CD4-positive, alpha-beta T cell (primary cell): ENCODE data around the gene PPARG. TPM values are rescaled to one million over a fixed set of nuclear protein-coding genes. Genes with fewer than 3 reads are reported as not detected.

Source experiments
- ATAC-seq: fragments of 200-7000 bp; cut with Tn5 transposase; one replicate; pipeline ENCODE4 v1.10.0; 2022; ENCODE audit warnings: mild to moderate bottlenecking; ENCODE audit not compliant: poor library complexity
- CTCF ChIA-PET: fragments of 350-600 bp; sonication (Branson Sonifier 250); formaldehyde crosslinking; loops from one replicate; lab custom pipeline; 2021; ENCODE audit warnings: antibody characterized with exemption, inconsistent platforms; lab: Charles Lee
- POLR2A ChIA-PET: fragments of 350-600 bp; sonication (Branson Sonifier 250); formaldehyde crosslinking; loops from one replicate; lab custom pipeline; 2021; ENCODE audit warnings: antibody characterized with exemption, inconsistent platforms; lab: Charles Lee
- DNase-seq, 14 experiments: peaks; one replicate each; pipeline ENCODE4 v3.0.0-alpha.2; 2013 to 2020; ENCODE audit warnings: mixed read lengths in 2 of 14
- H3K27ac ChIP-seq, 2 donors: one replicate each; pipeline versions ENCODE4 v1.5.1 to v1.7.0; 2013; ENCODE audit warnings: low read length in 2 of 2, low read depth in 1 of 2, mild to moderate bottlenecking in 1 of 2
- H3K27me3 ChIP-seq, 2 experiments: 1 replicate in 1 of 2; 2 replicates in 1 of 2; pipeline versions ENCODE4 v1.6.1 to v1.7.0; 2013; ENCODE audit warnings: low read length in 2 of 2, control low read depth in 1 of 2, mild to moderate bottlenecking in 1 of 2, moderate library complexity in 1 of 2; ENCODE audit not compliant: insufficient read depth in 2 of 2, control insufficient read depth in 1 of 2
- H3K36me3 ChIP-seq: one replicate; pipeline ENCODE4 v1.6.1; 2013; ENCODE audit warnings: low read length, control low read depth; ENCODE audit not compliant: insufficient read depth
- H3K4me1 ChIP-seq: one replicate; pipeline ENCODE4 v1.6.1; 2013; ENCODE audit warnings: low read length, control low read depth; ENCODE audit not compliant: insufficient read depth
- H3K4me3 ChIP-seq: one replicate; pipeline ENCODE4 v1.5.1; 2013; ENCODE audit warnings: mild to moderate bottlenecking, low read length, moderate library complexity
- H3K9me3 ChIP-seq, 2 experiments: 1 replicate in 1 of 2; 2 replicates in 1 of 2; pipeline versions ENCODE4 v1.6.1 to v1.7.0; 2013; ENCODE audit warnings: low read length in 2 of 2, mild to moderate bottlenecking in 2 of 2, control low read depth in 1 of 2, moderate library complexity in 1 of 2; ENCODE audit not compliant: control insufficient read depth in 1 of 2, insufficient read depth in 1 of 2
- H3K27ac Mint-ChIP-seq: one replicate; pipeline ENCODE4 v1.8.0; 2020; ENCODE audit warnings: mixed read lengths
- H3K27me3 Mint-ChIP-seq: one replicate; pipeline ENCODE4 v1.8.0; 2021; ENCODE audit warnings: mixed read lengths
- H3K36me3 Mint-ChIP-seq: one replicate; pipeline ENCODE4 v1.8.0; 2021; ENCODE audit warnings: low read depth, mixed read lengths
- H3K4me1 Mint-ChIP-seq: one replicate; pipeline ENCODE4 v1.8.0; 2021; ENCODE audit warnings: low read depth, mixed read lengths
- H3K4me3 Mint-ChIP-seq: one replicate; pipeline ENCODE4 v1.8.0; 2020; ENCODE audit warnings: mild to moderate bottlenecking, mixed read lengths
- H3K9me3 Mint-ChIP-seq: one replicate; pipeline ENCODE4 v1.8.0; 2020; ENCODE audit warnings: mixed read lengths
- CTCF ChIP-seq: fragments of 200-600 bp; IDR thresholded peaks from one replicate; pipeline ENCODE4 v1.8.0; 2022; ENCODE audit warnings: antibody characterized with exemption, mild to moderate bottlenecking
- intact Hi-C, 2 experiments: fragments of 100-400 bp; cut with DNase I in 1 of 2; cut with micrococcal nuclease in 1 of 2; formaldehyde crosslinking; loops; one replicate each; pipeline versions ENCODE4 v1.15.1 to v1.9.0; 2023 to 2025; cut with DNase I, micrococcal nuclease
- total RNA-seq, 174 experiments: library from RNA in 2 of 174; stranded (reverse) in 2 of 174; gene quantifications; one replicate each; pipeline ENCODE4 v1.2.3 and lab custom pipeline; 2021 to 2026

Gene PPARG
- total RNA-seq, 2 experiments from 2014 or later = 0.27 to 0.75 TPM

GRCh38 chr3:12292770-12293169 lies 3.9 kb downstream of the PPARG start:
- ATAC-seq = no peak
- intact Hi-C loops = no loop called here
- H3K4me3 Mint-ChIP-seq = no peak overlapping the region
- H3K9me3 Mint-ChIP-seq = no peaks in the 10 kb centered on the region
- no peaks in the 10 kb centered on the region for H3K36me3 Mint-ChIP-seq
- peaks cover 5 to 14% of the 10 kb centered on the region in 2 experiments for H3K27me3 ChIP-seq
- no peaks in the 10 kb centered on the region for H3K4me1 Mint-ChIP-seq
- ChIA-PET CTCF (no interaction called here), POLR2A (no interaction called here)
- H3K27ac ChIP-seq = no peak overlapping the region
- no peak for DNase-seq
- peaks cover 9% of the 10 kb centered on the region for H3K4me1 ChIP-seq
- H3K4me3 ChIP-seq = no peak overlapping the region
- peaks cover 11% of the 10 kb centered on the region for H3K27me3 Mint-ChIP-seq
- H3K36me3 ChIP-seq = no peaks in the 10 kb centered on the region
- H3K9me3 ChIP-seq = no peaks in the 10 kb centered on the region
- no peak for TF ChIP-seq CTCF
- H3K27ac Mint-ChIP-seq = no peak overlapping the region

GRCh38 chr3:12294885-12295580 lies 6.2 kb downstream of the PPARG start:
- DNase-seq (no peak), ATAC-seq (no peak)
- Mint-ChIP-seq H3K36me3 (no peaks in the 10 kb centered on the region), H3K9me3 (no peaks in the 10 kb centered on the region), H3K4me1 (no peaks in the 10 kb centered on the region), H3K4me3 (no peak overlapping the region), H3K27me3 (no peaks in the 10 kb centered on the region), H3K27ac (no peak overlapping the region)
- no peaks in the 10 kb centered on the region for H3K4me1 ChIP-seq
- TF ChIP-seq CTCF = no peak
- no peak overlapping the region for H3K27ac ChIP-seq
- ChIA-PET CTCF (no interaction called here), POLR2A (no interaction called here)
- H3K27me3 ChIP-seq = no peaks in the 10 kb centered on the region
- H3K36me3 ChIP-seq = no peaks in the 10 kb centered on the region
- intact Hi-C loops = no loop called here
- no peak overlapping the region for H3K4me3 ChIP-seq
- H3K9me3 ChIP-seq = no peaks in the 10 kb centered on the region

GRCh38 chr3:12296511-12296910 lies 7.6 kb downstream of the PPARG start:
- no peak for TF ChIP-seq CTCF
- H3K36me3 ChIP-seq = no peaks in the 10 kb centered on the region
- H3K9me3 ChIP-seq = no peaks in the 10 kb centered on the region
- Mint-ChIP-seq H3K4me3 (no peak overlapping the region), H3K36me3 (no peaks in the 10 kb centered on the region), H3K9me3 (no peaks in the 10 kb centered on the region), H3K27me3 (no peaks in the 10 kb centered on the region), H3K4me1 (no peaks in the 10 kb centered on the region), H3K27ac (no peak overlapping the region)
- intact Hi-C loops = no loop called here
- H3K27ac ChIP-seq = no peak overlapping the region
- H3K4me3 ChIP-seq = no peak overlapping the region
- H3K27me3 ChIP-seq = no peaks in the 10 kb centered on the region
- ATAC-seq = no peak
- no peaks in the 10 kb centered on the region for H3K4me1 ChIP-seq
- ChIA-PET CTCF (no interaction called here), POLR2A (no interaction called here)
- DNase-seq = no peak
